PC-3 (cell line): ENCODE measurements around the gene MAP3K5. TPM values are rescaled to one million over a fixed set of nuclear protein-coding genes. Genes with fewer than 3 reads are reported as not detected.
A peak's percentile ranks its signal among the peaks of the same experiment; 100 is the strongest.

Experiments used
- ATAC-seq: fragments of 200-7000 bp; cut with Tn5 transposase; 2 replicates; pipeline ENCODE4 v1.9.1; 2020; ENCODE audit warnings: mild to moderate bottlenecking, moderate library complexity
- BruUV-seq: library from RNA; stranded (reverse); fragments of 400-500 nt; replicated peaks from 2 replicates; lab custom pipeline; 2021; lab: Mats Ljungman, UMichigan
- CTCF ChIA-PET: fragments of 300-600 bp; sonication (Branson Sonifier 250); formaldehyde crosslinking; loops from one replicate; lab custom pipeline; 2022; ENCODE audit warnings: antibody characterized with exemption; lab: Charles Lee
- POLR2A ChIA-PET: fragments of 300-600 bp; sonication (Branson Sonifier 250); formaldehyde crosslinking; loops from one replicate; lab custom pipeline; 2022; ENCODE audit warnings: antibody characterized with exemption; ENCODE audit not compliant: unreplicated experiment; lab: Charles Lee
- DNase-seq: peaks from one replicate; pipeline ENCODE4 v3.0.0-alpha.2; 2015
- H2AFZ ChIP-seq: fragments of 300-600 bp; sonication (generic); 2 replicates; pipeline ENCODE4 v1.6.0; 2016; ENCODE audit warnings: antibody characterized with exemption, low read length
- H3F3A ChIP-seq: fragments of 300-600 bp; sonication (generic); one replicate; pipeline ENCODE4 v1.6.0; 2017; ENCODE audit warnings: antibody characterized with exemption, low read length, control low read depth, mild to moderate bottlenecking; ENCODE audit not compliant: unreplicated experiment
- H3K27ac ChIP-seq: fragments of 300-600 bp; sonication (generic); 2 replicates; pipeline ENCODE4 v1.5.1; 2016; ENCODE audit warnings: mild to moderate bottlenecking, low read length
- H3K27me3 ChIP-seq: fragments of 300-600 bp; sonication (generic); 2 replicates; pipeline ENCODE4 v1.6.1; 2016; ENCODE audit warnings: low read length, mixed read lengths
- H3K36me3 ChIP-seq: fragments of 300-600 bp; sonication (generic); 2 replicates; pipeline ENCODE4 v1.6.1; 2016; ENCODE audit warnings: low read depth, mixed run types, low read length, mixed read lengths
- H3K4me1 ChIP-seq: fragments of 300-600 bp; sonication (generic); 2 replicates; pipeline ENCODE4 v1.5.1; 2016; ENCODE audit warnings: low read length; ENCODE audit not compliant: insufficient read depth
- H3K4me2 ChIP-seq: fragments of 300-600 bp; sonication (generic); 2 replicates; pipeline ENCODE4 v1.6.0; 2016; ENCODE audit warnings: low read length
- H3K4me3 ChIP-seq: fragments of 300-600 bp; sonication (generic); 2 replicates; pipeline ENCODE4 v1.5.1; 2016; ENCODE audit warnings: mild to moderate bottlenecking, low read length, mixed read lengths
- H3K79me2 ChIP-seq: fragments of 300-600 bp; sonication (generic); 2 replicates; pipeline ENCODE4 v1.6.1; 2017; ENCODE audit warnings: low read length, mixed read lengths
- H3K9ac ChIP-seq: fragments of 300-600 bp; sonication (generic); 2 replicates; pipeline ENCODE4 v1.6.0; 2016; ENCODE audit warnings: mild to moderate bottlenecking, low read length
- H3K9me2 ChIP-seq: fragments of 300-600 bp; sonication (generic); replicated peaks from 2 replicates; pipeline ENCODE4 v1.6.1; 2016; ENCODE audit warnings: mixed run types, low read length, mixed read lengths
- H3K9me3 ChIP-seq: fragments of 300-600 bp; sonication (generic); 2 replicates; pipeline ENCODE4 v1.6.1; 2016; ENCODE audit warnings: low read length, mixed read lengths
- H4K20me1 ChIP-seq: fragments of 300-600 bp; sonication (generic); 2 replicates; pipeline ENCODE4 v1.6.1; 2016; ENCODE audit warnings: low read length, mixed read lengths
- CTCF ChIP-seq: fragments of 300-600 bp; sonication (generic); conservative IDR thresholded peaks from 2 replicates; pipeline ENCODE4 v1.5.1; 2017; ENCODE audit warnings: antibody characterized with exemption, low read depth, mild to moderate bottlenecking, low read length
- EZH2 ChIP-seq: fragments of 300-600 bp; sonication (generic); IDR thresholded peaks from one replicate; pipeline ENCODE4 v1.6.1; 2017; ENCODE audit warnings: antibody characterized with exemption, mild to moderate bottlenecking, low read length; ENCODE audit not compliant: unreplicated experiment
- EZH2phosphoT487 ChIP-seq: fragments of 300-600 bp; sonication (generic); IDR thresholded peaks from 2 replicates; pipeline ENCODE4 v1.6.1; 2018; ENCODE audit warnings: mild to moderate bottlenecking, antibody characterized with exemption, low read length, borderline replicate concordance
- intact Hi-C: fragments of 100-400 bp; cut with micrococcal nuclease; formaldehyde crosslinking; loops from 2 replicates; pipeline ENCODE4 v1.9.0; 2023
- total RNA-seq: library from RNA; depleted of rRNA; stranded (reverse); fragments of >200 nt; gene quantifications from 2 replicates; pipeline ENCODE4 v1.2.3, GENCODE V29; 2014

The MAP3K5 gene
- total RNA-seq, 1 experiment from 2014 or later: 4.3 TPM

GRCh38 chr6:136726837-136727557 is 65.3 kb downstream of the MAP3K5 start:
- no peak for DNase-seq
- Histone ChIP-seq H3K9me2 (no peaks in the 10 kb centered on the region), H3K36me3 (no peaks in the 10 kb centered on the region), H3F3A (no peaks in the 10 kb centered on the region), H3K9me3 (no peaks in the 10 kb centered on the region), H3K9ac (no peak overlapping the region), H3K4me2 (no peak overlapping the region), H3K27ac (no peak overlapping the region), H3K27me3 (no peaks in the 10 kb centered on the region), H4K20me1 (no peaks in the 10 kb centered on the region), H3K4me3 (no peak overlapping the region), H2AFZ (no peak overlapping the region), H3K4me1 (peaks cover 7% of the 10 kb centered on the region; the same call in 1 of the 2 replicates), H3K79me2 (no peaks in the 10 kb centered on the region)
- ChIA-PET CTCF (no interaction called here), POLR2A (no interaction called here)
- TF ChIP-seq EZH2 (no peak), EZH2phosphoT487 (no peak), CTCF (no peak)
- BruUV-seq: no TSS peak
- no peak for ATAC-seq
- intact Hi-C loops: no loop called here

GRCh38 chr6:136725124-136725523 is 67.2 kb downstream of the MAP3K5 start:
- TF ChIP-seq EZH2 (no peak), EZH2phosphoT487 (no peak), CTCF (no peak)
- CTCF ChIA-PET: no interaction called here

GRCh38 chr6:136723780-136724179 is 68.5 kb downstream of the MAP3K5 start:
- no peaks in the 10 kb centered on the region for H3K9me2 ChIP-seq
- no peaks in the 10 kb centered on the region for H4K20me1 ChIP-seq
- no peak overlapping the region for H3K4me2 ChIP-seq
- H2AFZ ChIP-seq: no peak overlapping the region
- peaks cover 5% of the 10 kb centered on the region; the same call in 1 of the 2 replicates for H3K4me1 ChIP-seq
- BruUV-seq: no TSS peak
- no peak overlapping the region for H3K9ac ChIP-seq
- peak; percentile 10 for DNase-seq
- no peak overlapping the region for H3K27ac ChIP-seq
- no peaks in the 10 kb centered on the region for H3K9me3 ChIP-seq
- intact Hi-C loops: no loop called here
- no peaks in the 10 kb centered on the region for H3F3A ChIP-seq
- CTCF ChIA-PET: no interaction called here
- H3K4me3 ChIP-seq: no peak overlapping the region
- no peak for TF ChIP-seq EZH2phosphoT487
- H3K79me2 ChIP-seq: no peaks in the 10 kb centered on the region
- no peak for ATAC-seq
- no peaks in the 10 kb centered on the region for H3K36me3 ChIP-seq
- H3K27me3 ChIP-seq: no peaks in the 10 kb centered on the region
- POLR2A ChIA-PET: no interaction called here

More at GRCh38 chr6:136725124-136725523, 67.2 kb downstream of the MAP3K5 start:
- Histone ChIP-seq H3K4me1 (peaks cover 7% of the 10 kb centered on the region; the same call in 1 of the 2 replicates), H3K79me2 (no peaks in the 10 kb centered on the region), H3K9me2 (no peaks in the 10 kb centered on the region), H3K9me3 (no peaks in the 10 kb centered on the region), H3K9ac (no peak overlapping the region), H3K4me2 (no peak overlapping the region), H3K27ac (no peak overlapping the region), H3K27me3 (no peaks in the 10 kb centered on the region), H3K36me3 (no peaks in the 10 kb centered on the region), H2AFZ (no peak overlapping the region), H3F3A (no peaks in the 10 kb centered on the region), H3K4me3 (no peak overlapping the region), H4K20me1 (no peaks in the 10 kb centered on the region)
- DNase-seq: peak; percentile 6
- intact Hi-C loops: no loop called here
- no TSS peak for BruUV-seq
- ATAC-seq: no peak; the same call in 1 of the 2 replicates
- POLR2A ChIA-PET: interaction anchor here (0.6 kb wide), 1 partner anchor 57 kb away, joined by 9 read pairs; no protein-coding TSS in a partner anchor
